SKM-1 treated with dmso at 0.1 percent for 144 hours (cell line): Measurements from ENCODE around the gene FHL3.

ENCODE experiments used
- DNase-seq: peaks from one replicate; lab custom pipeline; 2025; ENCODE audit not compliant: unreplicated experiment; lab: John Stamatoyannopoulos, UW

FHL3 gene

DNA sequence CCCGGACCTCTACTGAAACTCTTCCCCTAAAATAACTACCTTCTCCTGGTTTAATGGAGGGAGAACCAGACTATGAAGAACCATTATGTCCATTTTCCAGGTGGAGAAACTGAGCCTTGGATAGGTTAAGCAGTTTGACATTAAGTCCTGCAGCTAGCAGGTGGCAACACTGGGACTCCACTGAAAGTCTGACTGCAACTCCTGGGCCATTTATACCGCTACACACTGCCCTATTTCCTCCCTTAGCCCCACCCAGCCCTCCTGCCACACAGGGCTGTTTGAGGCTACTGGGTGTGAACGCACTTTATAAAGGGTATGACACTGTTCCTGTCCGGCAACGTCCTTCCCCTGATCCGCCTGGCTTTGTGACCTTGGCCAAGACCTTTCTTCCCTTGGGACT lies 58.0 kb downstream of the FHL3 start:
- DNase-seq, result no peak
